HepG2 (cell line): Measurements from ENCODE around the gene POU2AF3. TPM values are rescaled to one million over a fixed set of nuclear protein-coding genes. Genes with fewer than 3 reads are reported as not detected.
A peak's percentile ranks its signal among the peaks of the same experiment; 100 is the strongest.

ENCODE experiments used
- DRAP1 ChIP-seq: IDR thresholded peaks from 2 replicates; pipeline ENCODE4 v1.6.1; 2016; ENCODE audit warnings: missing genetic modification reagents, missing compliant biosample characterization
- MTA1 ChIP-seq: sonication (generic); formaldehyde crosslinking; IDR thresholded peaks from 2 replicates; pipeline ENCODE4 v1.4.0; 2020; ENCODE audit warnings: missing genetic modification reagents, mild to moderate bottlenecking, borderline replicate concordance
- NFKB2 ChIP-seq: sonication (generic); formaldehyde crosslinking; IDR thresholded peaks from 2 replicates; pipeline ENCODE4 v1.4.0; 2020; ENCODE audit warnings: missing genetic modification reagents, borderline replicate concordance
- PITX1 ChIP-seq: sonication (generic); formaldehyde crosslinking; IDR thresholded peaks from 2 replicates; pipeline ENCODE4 v1.5.1; 2020; ENCODE audit warnings: mild to moderate bottlenecking, missing genetic modification reagents
- SOX13 ChIP-seq, 3 experiments: fragments of 450-650 bp in 1 of 3; sonication (generic) in 1 of 3; formaldehyde crosslinking in 1 of 3; IDR thresholded peaks in 2 of 3; conservative IDR thresholded peaks in 1 of 3; 2 replicates each; pipeline versions ENCODE4 v1.5.0 to v1.6.1; 2016 to 2020; ENCODE audit warnings: antibody characterized with exemption in 1 of 3, mild to moderate bottlenecking in 1 of 3, missing compliant biosample characterization in 1 of 3, missing genetic modification reagents in 1 of 3, moderate library complexity in 1 of 3
- TCF7 ChIP-seq: sonication (generic); IDR thresholded peaks from 2 replicates; pipeline ENCODE4 v1.6.1; 2016; ENCODE audit warnings: antibody characterized with exemption, low read depth
- ZBTB10 ChIP-seq: sonication (generic); formaldehyde crosslinking; IDR thresholded peaks from 2 replicates; pipeline ENCODE4 v1.4.0; 2020; ENCODE audit warnings: missing genetic modification reagents, borderline replicate concordance
- ZMYM4 ChIP-seq: sonication (generic); formaldehyde crosslinking; IDR thresholded peaks from 2 replicates; pipeline ENCODE4 v1.8.1; 2023; ENCODE audit warnings: mild to moderate bottlenecking, missing genetic modification reagents
- ZNF280B ChIP-seq: sonication (generic); formaldehyde crosslinking; IDR thresholded peaks from 2 replicates; pipeline ENCODE4 v1.5.0; 2020; ENCODE audit warnings: missing genetic modification reagents, mild to moderate bottlenecking, borderline replicate concordance
- ZNF609 ChIP-seq: sonication (generic); formaldehyde crosslinking; IDR thresholded peaks from 2 replicates; pipeline ENCODE4 v1.4.0; 2020; ENCODE audit warnings: mild to moderate bottlenecking, missing genetic modification reagents, borderline replicate concordance
- ZNF713 ChIP-seq: sonication (generic); formaldehyde crosslinking; IDR thresholded peaks from 2 replicates; pipeline ENCODE4 v1.4.0; 2020; ENCODE audit warnings: mild to moderate bottlenecking, missing genetic modification reagents
- ZXDC ChIP-seq: sonication (generic); formaldehyde crosslinking; IDR thresholded peaks from 2 replicates; pipeline ENCODE4 v1.5.0; 2020; ENCODE audit warnings: mild to moderate bottlenecking, missing genetic modification reagents
- polyA plus RNA-seq, 8 experiments: library from polyadenylated mRNA; depleted of rRNA in 3 of 8; stranded (reverse) in 7 of 8; unstranded in 1 of 8; fragments of >200 nt; fragmentation: Illumina TruSeq in 4 of 8; extraction: Trizol in 4 of 8; gene quantifications; 2 replicates each; pipeline versions ENCODE4 v1.2.1 to v1.2.3, GENCODE V29; 2011 to 2016; ENCODE audit warnings: low read depth in 4 of 8, missing spikeins in 1 of 8, mixed read lengths in 1 of 8; ENCODE audit not compliant: insufficient read depth in 1 of 8
- total RNA-seq, 5 experiments: library from RNA; depleted of rRNA; stranded (reverse); fragments of >200 nt; fragmentation: Illumina TruSeq; extraction: Trizol; gene quantifications; 2 replicates each; pipeline ENCODE4 v1.2.3, GENCODE V29; 2016; ENCODE audit warnings: low read depth in 1 of 5

Gene POU2AF3
- total and polyA plus RNA-seq, 2 of the 13 experiments (the other 11 are each of a cell fraction or from before 2014, with no cell fraction given) = 7.8 to 71.2 TPM

GRCh38 chr11:111285189-111286091, 12.9 kb upstream of the POU2AF3 start (continued):
- TF ChIP-seq ZNF609 (CRISPR knock-in tag) (0 out of 2 replicates have a peak, but pooled peaks have one; percentile 17), ZMYM4 (CRISPR knock-in tag) (peak; percentile 50; the same call in 1 of the 2 replicates), NFKB2 (peak; percentile 66; the same call in 1 of the 2 replicates), ZNF713 (CRISPR knock-in tag) (no peak), ZBTB10 (CRISPR knock-in tag) (peak; percentile 36; the same call in 1 of the 2 replicates), ZXDC (CRISPR knock-in tag) (0 out of 2 replicates have a peak, but pooled peaks have one; percentile 31), PITX1 (CRISPR knock-in tag) (peak; percentile 68; the same call in 1 of the 2 replicates), SOX13 (IDR thresholded peaks at IDR 0.05) (no peak), SOX13 (CRISPR knock-in tag; conservative IDR thresholded peaks at IDR 0.05 in 1 of 2, IDR thresholded peaks at IDR 0.05 in 1 of 2) (0 out of 4 replicates have a peak, but pooled peaks of 1 of the 2 experiments have one; percentile 3), MTA1 (CRISPR knock-in tag) (peak; percentile 68; the same call in 1 of the 2 replicates), DRAP1 (CRISPR knock-in tag) (peak; percentile 59; the same call in 1 of the 2 replicates), ZNF280B (CRISPR knock-in tag) (0 out of 2 replicates have a peak, but pooled peaks have one; percentile 44), TCF7 (no peak)
